ENCODE data around the gene SLC29A1. TPM values are rescaled to one million over a fixed set of nuclear protein-coding genes. Genes with fewer than 3 reads are reported as not detected.

SLC29A1 gene
- polyA plus RNA-seq, 2 donors: 11.6 to 18.5 TPM

DNA sequence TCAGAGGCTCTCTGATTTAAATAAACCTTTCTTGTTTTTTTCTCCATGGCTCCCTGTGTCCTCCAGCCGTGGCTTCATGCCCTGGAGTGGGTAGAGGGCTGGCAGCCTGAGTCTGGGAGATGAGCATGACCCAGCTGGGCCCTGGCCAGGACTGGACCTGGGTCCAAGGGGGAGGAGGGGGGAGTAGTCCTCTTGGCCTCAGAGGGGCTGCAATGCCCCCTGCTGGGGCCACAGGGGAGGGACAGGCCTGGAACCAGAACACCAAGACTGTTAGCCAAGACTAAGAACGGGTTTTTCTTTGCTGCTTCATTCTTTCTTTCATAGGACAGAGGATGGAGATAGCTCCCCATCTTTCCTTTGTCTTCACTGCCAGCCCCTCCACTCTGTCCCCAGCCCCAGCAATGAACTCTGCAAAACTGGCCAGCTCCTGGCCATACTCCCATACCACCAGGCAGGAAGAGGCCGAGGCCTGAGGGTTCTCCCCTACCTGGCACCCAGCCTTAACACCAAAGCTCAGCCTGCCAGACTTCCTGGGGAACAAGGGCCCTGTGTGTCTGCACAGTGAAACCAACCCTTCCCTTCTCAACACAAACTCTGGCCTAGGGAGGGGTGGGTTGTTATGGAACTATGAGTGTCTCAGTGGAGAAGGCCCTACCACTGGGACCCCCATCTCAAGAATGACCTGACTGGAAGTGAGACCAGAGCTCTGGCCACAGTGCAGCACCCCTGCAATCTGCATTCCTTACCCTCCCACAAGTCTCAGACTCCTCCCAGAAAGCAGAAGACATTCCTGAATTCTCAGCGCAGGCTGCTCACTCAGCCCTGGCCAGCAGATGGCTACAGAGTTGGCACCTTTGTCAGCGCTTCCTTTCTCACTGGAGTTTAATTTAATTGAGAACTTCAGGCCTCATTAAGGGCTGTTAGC, 11.0 kb downstream of the SLC29A1 start:
- Histone ChIP-seq H3K9me3 (ENCODE audit: control insufficient read depth in 2 of 2, insufficient read depth in 1 of 2, low read depth in 1 of 2, low read length in 1 of 2) (no peaks in the 10 kb centered on the region), H3K27ac (ENCODE audit: low read depth in 2 of 2, low read length in 1 of 2) (peak overlapping the region; percentile 78 to 84), H3K4me1 (ENCODE audit: control insufficient read depth in 2 of 2, insufficient read depth in 2 of 2, low read length in 1 of 2) (peaks cover 0 to 8% of the 10 kb centered on the region in 2 donors), H3K4me3 (ENCODE audit: low read depth in 1 of 2, low read length in 2 of 2) (no peak overlapping the region), H3K36me3 (ENCODE audit: control insufficient read depth in 2 of 2, insufficient read depth in 2 of 2, low read length in 1 of 2) (peaks cover 0 to 6% of the 10 kb centered on the region in 2 donors), H3K27me3 (ENCODE audit: control insufficient read depth in 1 of 2, insufficient read depth in 2 of 2, low read length in 2 of 2) (no peaks in the 10 kb centered on the region)
- WGBS, 2 donors: 27 to 32% methylated on average over 5 of the region's 5 CpGs

GRCh38 chr6:44235269-44235668, 11.9 kb downstream of the SLC29A1 start:
- Histone ChIP-seq H3K27me3 (ENCODE audit: control insufficient read depth in 1 of 2, insufficient read depth in 2 of 2, low read length in 2 of 2) (no peaks in the 10 kb centered on the region), H3K4me1 (ENCODE audit: control insufficient read depth in 2 of 2, insufficient read depth in 2 of 2, low read length in 1 of 2) (peaks cover 0 to 8% of the 10 kb centered on the region in 2 donors)

GRCh38 chr6:44235891-44236516, 12.6 kb downstream of the SLC29A1 start:
- peaks cover 0 to 3% of the 10 kb centered on the region in 2 donors for H3K36me3 ChIP-seq (ENCODE audit: control insufficient read depth in 2 of 2, insufficient read depth in 2 of 2, low read length in 1 of 2)
- H3K4me3 ChIP-seq (ENCODE audit: low read depth in 1 of 2, low read length in 2 of 2): no peak overlapping the region
- H3K27ac ChIP-seq (ENCODE audit: low read depth in 2 of 2, low read length in 1 of 2): no peak overlapping the region
- WGBS, 2 donors: 90% methylated on average over 6 of the region's 6 CpGs
- no peaks in the 10 kb centered on the region for H3K9me3 ChIP-seq (ENCODE audit: control insufficient read depth in 2 of 2, insufficient read depth in 1 of 2, low read depth in 1 of 2, low read length in 1 of 2)
- H3K27me3 ChIP-seq (ENCODE audit: control insufficient read depth in 1 of 2, insufficient read depth in 2 of 2, low read length in 2 of 2): no peaks in the 10 kb centered on the region
- peaks cover 0 to 8% of the 10 kb centered on the region in 2 donors for H3K4me1 ChIP-seq (ENCODE audit: control insufficient read depth in 2 of 2, insufficient read depth in 2 of 2, low read length in 1 of 2)

More at GRCh38 chr6:44235269-44235668, 11.9 kb downstream of the SLC29A1 start:
- H3K4me3 ChIP-seq (ENCODE audit: low read depth in 1 of 2, low read length in 2 of 2): no peak overlapping the region
- H3K36me3 ChIP-seq (ENCODE audit: control insufficient read depth in 2 of 2, insufficient read depth in 2 of 2, low read length in 1 of 2): peaks cover 0 to 4% of the 10 kb centered on the region in 2 donors
- 71 to 72% methylated on average over 6 of the region's 6 CpGs for WGBS, 2 donors
- H3K9me3 ChIP-seq (ENCODE audit: control insufficient read depth in 2 of 2, insufficient read depth in 1 of 2, low read depth in 1 of 2, low read length in 1 of 2): no peaks in the 10 kb centered on the region
- H3K27ac ChIP-seq (ENCODE audit: low read depth in 2 of 2, low read length in 1 of 2): peak overlapping the region; percentile 18 to 28

- Histone ChIP-seq H3K9me3 (ENCODE audit: control insufficient read depth in 2 of 2, insufficient read depth in 1 of 2, low read depth in 1 of 2, low read length in 1 of 2) (no peaks in the 10 kb centered on the region), H3K27ac (ENCODE audit: low read depth in 2 of 2, low read length in 1 of 2) (peak overlapping the region; percentile 63 to 96), H3K36me3 (ENCODE audit: control insufficient read depth in 2 of 2, insufficient read depth in 2 of 2, low read length in 1 of 2) (no peaks in the 10 kb centered on the region), H3K4me3 (ENCODE audit: low read depth in 1 of 2, low read length in 2 of 2) (peak overlapping the region; percentile 51 to 77), H3K27me3 (ENCODE audit: control insufficient read depth in 1 of 2, insufficient read depth in 2 of 2, low read length in 2 of 2) (no peaks in the 10 kb centered on the region), H3K4me1 (ENCODE audit: control insufficient read depth in 2 of 2, insufficient read depth in 2 of 2, low read length in 1 of 2) (peaks cover 0 to 8% of the 10 kb centered on the region in 2 donors)
- WGBS, 2 donors: 23 to 27% methylated on average over 22 of the region's 22 CpGs
Measured at GRCh38 chr6:44237021-44237812, 13.8 kb downstream of the SLC29A1 start.

GRCh38 chr6:44237813-44238433, 14.5 kb downstream of the SLC29A1 start:
- Histone ChIP-seq H3K36me3 (ENCODE audit: control insufficient read depth in 2 of 2, insufficient read depth in 2 of 2, low read length in 1 of 2) (no peaks in the 10 kb centered on the region), H3K27me3 (ENCODE audit: control insufficient read depth in 1 of 2, insufficient read depth in 2 of 2, low read length in 2 of 2) (no peaks in the 10 kb centered on the region), H3K27ac (ENCODE audit: low read depth in 2 of 2, low read length in 1 of 2) (peak overlapping the region; percentile 63 to 96), H3K4me3 (ENCODE audit: low read depth in 1 of 2, low read length in 2 of 2) (peak overlapping the region; percentile 51 to 77), H3K4me1 (ENCODE audit: control insufficient read depth in 2 of 2, insufficient read depth in 2 of 2, low read length in 1 of 2) (peaks cover 0 to 8% of the 10 kb centered on the region in 2 donors), H3K9me3 (ENCODE audit: control insufficient read depth in 2 of 2, insufficient read depth in 1 of 2, low read depth in 1 of 2, low read length in 1 of 2) (no peaks in the 10 kb centered on the region)
- WGBS, 2 donors: 2% methylated on average over 40 to 42 of the region's 42 CpGs

GRCh38 chr6:44238687-44239350, 15.4 kb downstream of the SLC29A1 start:
- Histone ChIP-seq H3K4me3 (ENCODE audit: low read depth in 1 of 2, low read length in 2 of 2) (no peak overlapping the region), H3K27me3 (ENCODE audit: control insufficient read depth in 1 of 2, insufficient read depth in 2 of 2, low read length in 2 of 2) (no peaks in the 10 kb centered on the region), H3K9me3 (ENCODE audit: control insufficient read depth in 2 of 2, insufficient read depth in 1 of 2, low read depth in 1 of 2, low read length in 1 of 2) (no peaks in the 10 kb centered on the region), H3K4me1 (ENCODE audit: control insufficient read depth in 2 of 2, insufficient read depth in 2 of 2, low read length in 1 of 2) (peaks cover 0 to 8% of the 10 kb centered on the region in 2 donors), H3K36me3 (ENCODE audit: control insufficient read depth in 2 of 2, insufficient read depth in 2 of 2, low read length in 1 of 2) (no peaks in the 10 kb centered on the region), H3K27ac (ENCODE audit: low read depth in 2 of 2, low read length in 1 of 2) (peak overlapping the region in 1 of 2 donors; percentile 13)
- 68 to 71% methylated on average over 7 of the region's 7 CpGs for WGBS, 2 donors

GRCh38 chr6:44243345-44243744, 19.9 kb downstream of the SLC29A1 start:
- 95 to 97% methylated on average over 7 of the region's 7 CpGs for WGBS, 2 donors
- Histone ChIP-seq H3K4me1 (ENCODE audit: control insufficient read depth in 2 of 2, insufficient read depth in 2 of 2, low read length in 1 of 2) (peaks cover 0 to 4% of the 10 kb centered on the region in 2 donors), H3K9me3 (ENCODE audit: control insufficient read depth in 2 of 2, insufficient read depth in 1 of 2, low read depth in 1 of 2, low read length in 1 of 2) (no peaks in the 10 kb centered on the region), H3K27ac (ENCODE audit: low read depth in 2 of 2, low read length in 1 of 2) (no peak overlapping the region), H3K4me3 (ENCODE audit: low read depth in 1 of 2, low read length in 2 of 2) (no peak overlapping the region), H3K27me3 (ENCODE audit: control insufficient read depth in 1 of 2, insufficient read depth in 2 of 2, low read length in 2 of 2) (no peaks in the 10 kb centered on the region), H3K36me3 (ENCODE audit: control insufficient read depth in 2 of 2, insufficient read depth in 2 of 2, low read length in 1 of 2) (no peaks in the 10 kb centered on the region)

DNA sequence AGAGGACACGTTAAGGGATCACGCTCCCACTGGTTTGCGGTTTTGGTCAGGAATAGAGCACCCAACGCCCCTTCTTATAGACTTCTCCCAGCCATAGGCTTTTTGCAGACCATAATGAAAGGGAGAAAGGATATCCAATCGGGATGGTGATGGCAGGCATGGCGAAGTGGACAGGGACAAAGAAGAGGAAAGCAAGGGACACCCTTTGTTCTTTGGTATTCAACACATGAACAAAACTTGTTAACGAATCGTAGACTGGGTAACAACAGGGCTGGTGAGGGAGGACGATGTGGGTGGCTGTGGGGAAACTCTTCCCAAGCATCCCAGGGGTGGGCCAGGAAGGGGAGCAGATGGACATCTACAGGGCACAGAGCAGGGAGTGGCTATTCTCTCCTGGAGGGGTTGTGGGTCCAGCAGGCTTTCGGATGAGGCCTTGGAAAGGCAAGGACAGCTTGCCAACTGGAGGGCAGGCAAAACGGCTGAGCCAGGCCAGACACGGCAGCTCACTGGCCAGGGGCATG, 22.1 kb downstream of the SLC29A1 start:
- H3K4me3 ChIP-seq (ENCODE audit: low read depth in 1 of 2, low read length in 2 of 2): peak overlapping the region; percentile 67 to 88
- no peaks in the 10 kb centered on the region for H3K9me3 ChIP-seq (ENCODE audit: control insufficient read depth in 2 of 2, insufficient read depth in 1 of 2, low read depth in 1 of 2, low read length in 1 of 2)
- H3K36me3 ChIP-seq (ENCODE audit: control insufficient read depth in 2 of 2, insufficient read depth in 2 of 2, low read length in 1 of 2): peaks cover 5 to 9% of the 10 kb centered on the region in 2 donors
- WGBS, 2 donors: 68 to 71% methylated on average over 12 of the region's 12 CpGs
- peak overlapping the region; percentile 97 to 100 for H3K27ac ChIP-seq (ENCODE audit: low read depth in 2 of 2, low read length in 1 of 2)
- no peaks in the 10 kb centered on the region for H3K27me3 ChIP-seq (ENCODE audit: control insufficient read depth in 1 of 2, insufficient read depth in 2 of 2, low read length in 2 of 2)
- H3K4me1 ChIP-seq (ENCODE audit: control insufficient read depth in 2 of 2, insufficient read depth in 2 of 2, low read length in 1 of 2): peaks cover 0 to 4% of the 10 kb centered on the region in 2 donors

All from esophagus (tissue), 2 donors.